GM23248 (cell line): Measurements from ENCODE around the gene WDR70.

Experiments
- EZH2 ChIP-seq: fragments of 200-600 bp; sonication (generic); IDR thresholded peaks from 2 replicates; pipeline ENCODE4 v1.6.1; 2018; ENCODE audit warnings: antibody characterized with exemption, mild to moderate bottlenecking; ENCODE audit not compliant: insufficient read depth, poor library complexity, severe bottlenecking
- EZH2phosphoT487 ChIP-seq: fragments of 200-600 bp; sonication (generic); IDR thresholded peaks from 2 replicates; pipeline ENCODE4 v1.6.1; 2018; ENCODE audit warnings: antibody characterized with exemption, moderate library complexity, mild to moderate bottlenecking, low read depth; ENCODE audit not compliant: insufficient read depth

DNA sequence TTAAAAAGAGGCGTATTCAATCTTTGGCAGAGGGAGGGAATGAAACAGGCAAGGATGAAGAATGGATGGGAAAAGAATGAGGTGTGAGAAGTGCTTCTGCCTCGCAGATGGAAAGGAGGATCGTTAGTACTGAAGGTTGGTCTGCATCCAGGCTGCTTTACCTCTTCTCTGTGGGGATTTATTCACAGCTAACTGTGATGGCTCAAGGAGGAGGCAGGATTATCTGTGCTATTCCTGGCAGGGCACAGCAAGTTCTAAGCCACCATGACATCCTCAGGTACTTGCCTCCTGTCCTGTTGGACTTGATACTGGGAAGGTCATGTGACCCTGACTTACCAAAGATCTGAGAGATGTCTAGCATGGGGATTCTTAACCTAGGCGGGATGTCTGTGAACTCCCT is 376.5 kb downstream of the WDR70 start:
- TF ChIP-seq EZH2 (no peak), EZH2phosphoT487 (no peak)
